HCT116 (cell line): Measurements from ENCODE around the gene WDR27. TPM values are rescaled to one million over a fixed set of nuclear protein-coding genes. Genes with fewer than 3 reads are reported as not detected.

Experiments
- ATAC-seq: fragments of 200-7000 bp; cut with Tn5 transposase; 2 replicates; pipeline ENCODE4 v1.9.1; 2020; ENCODE audit warnings: mild to moderate bottlenecking, moderate library complexity
- BruUV-seq: library from RNA; stranded (reverse); fragments of 400-500 nt; replicated peaks from 2 replicates; lab custom pipeline; 2021; lab: Mats Ljungman, UMichigan
- CTCF ChIA-PET: fragments of 300-600 bp; sonication (Branson Sonifier 250); formaldehyde crosslinking; loops from one replicate; lab custom pipeline; 2021; ENCODE audit warnings: antibody characterized with exemption; lab: Charles Lee
- POLR2A ChIA-PET: fragments of 300-600, 350-600 bp; sonication (Branson Sonifier 250); formaldehyde crosslinking; loops from one replicate; lab custom pipeline; 2021; ENCODE audit warnings: antibody characterized with exemption; lab: Charles Lee
- RAD21 ChIA-PET, 2 experiments: fragments of 300-600 bp; sonication (Branson Sonifier 250); formaldehyde crosslinking; loops; one replicate each; lab custom pipeline; 2023; ENCODE audit warnings: low total read pairs in 2 of 2; ENCODE audit not compliant: uncharacterized antibody in 2 of 2, unreplicated experiment in 2 of 2, low non-redundant PET in 1 of 2; lab: Charles Lee
- DNase-seq: peaks from one replicate; pipeline ENCODE4 v3.0.0-alpha.2; 2010; ENCODE audit warnings: low read depth, low spot score
- H2AFZ ChIP-seq: fragments of 200-600 bp; shearing (Covaris generic), sonication (generic); 2 replicates; pipeline ENCODE4 v1.6.1; 2017; ENCODE audit warnings: low read depth, mixed run types, mixed read lengths, antibody characterized with exemption, low read length; ENCODE audit not compliant: poor library complexity, severe bottlenecking
- H3K27ac ChIP-seq: 2 replicates; pipeline ENCODE4 v1.5.1; 2012; ENCODE audit warnings: low read depth, low read length
- H3K27me3 ChIP-seq: fragments of 200-600 bp; sonication (generic); 2 replicates; pipeline ENCODE4 v1.6.1; 2016; ENCODE audit warnings: mixed run types, low read length, mixed read lengths; ENCODE audit not compliant: insufficient read depth
- H3K36me3 ChIP-seq, 2 experiments: fragments of 200-500 bp in 1 of 2; fragments of 200-600 bp in 1 of 2; sonication (Bioruptor generic) in 1 of 2; sonication (generic) in 1 of 2; 2 replicates each; pipeline versions ENCODE4 v1.5.1 to v1.6.1; 2014 to 2016; ENCODE audit warnings: low read length in 2 of 2, inconsistent platforms in 1 of 2, mixed read lengths in 1 of 2, mixed run types in 1 of 2; ENCODE audit not compliant: insufficient read depth in 2 of 2, control insufficient read depth in 1 of 2
- H3K4me1 ChIP-seq, 2 experiments: fragments of 200-600 bp in 1 of 2; sonication (generic) in 1 of 2; 2 replicates each; pipeline versions ENCODE4 v1.5.1 to v1.6.1; 2012 to 2017; ENCODE audit warnings: low read length in 2 of 2, inconsistent platforms in 1 of 2, mild to moderate bottlenecking in 1 of 2, mixed read lengths in 1 of 2, mixed run types in 1 of 2, moderate library complexity in 1 of 2; ENCODE audit not compliant: insufficient read depth in 2 of 2, control insufficient read depth in 1 of 2
- H3K4me2 ChIP-seq: fragments of 200-600 bp; sonication (generic); 2 replicates; pipeline ENCODE4 v1.6.1; 2017; ENCODE audit warnings: mixed run types, low read length, mixed read lengths
- H3K4me3 ChIP-seq, 2 experiments: fragments of 200-600 bp in 1 of 2; sonication (generic) in 1 of 2; replicated peaks in 1 of 2; 2 replicates each; pipeline ENCODE4 v1.5.1; 2011 to 2016; ENCODE audit warnings: low read length in 2 of 2, control low read depth in 1 of 2, low read depth in 1 of 2, mild to moderate bottlenecking in 1 of 2, mixed read lengths in 1 of 2, mixed run types in 1 of 2
- H3K79me2 ChIP-seq: fragments of 200-600 bp; sonication (generic); 2 replicates; pipeline ENCODE4 v1.6.1; 2017; ENCODE audit warnings: mild to moderate bottlenecking, mixed run types, low read length, moderate library complexity, mixed read lengths; ENCODE audit not compliant: insufficient read depth
- H3K9ac ChIP-seq: fragments of 200-600 bp; sonication (generic); 2 replicates; pipeline ENCODE4 v1.6.1; 2016; ENCODE audit warnings: low read length, mixed read lengths
- H3K9me2 ChIP-seq: fragments of 200-600 bp; sonication (generic), shearing (Covaris generic); 2 replicates; pipeline ENCODE4 v1.6.1; 2017; ENCODE audit warnings: mixed run types, mild to moderate bottlenecking, moderate library complexity; ENCODE audit not compliant: insufficient read depth
- H3K9me3 ChIP-seq, 2 experiments: fragments of 200-500 bp in 1 of 2; fragments of 200-600 bp in 1 of 2; sonication (Bioruptor generic) in 1 of 2; sonication (generic) in 1 of 2; 2 replicates each; pipeline ENCODE4 v1.6.1; 2014 to 2017; ENCODE audit warnings: low read length in 2 of 2, mixed read lengths in 2 of 2, inconsistent platforms in 1 of 2, low read depth in 1 of 2, mild to moderate bottlenecking in 1 of 2, mixed run types in 1 of 2, moderate library complexity in 1 of 2; ENCODE audit not compliant: control insufficient read depth in 1 of 2, insufficient read depth in 1 of 2
- H4K20me1 ChIP-seq: fragments of 200-600 bp; sonication (generic), shearing (Covaris generic); 2 replicates; pipeline ENCODE4 v1.6.1; 2017; ENCODE audit warnings: mixed run types, mild to moderate bottlenecking, moderate library complexity; ENCODE audit not compliant: insufficient read depth
- CBX3 ChIP-seq: IDR thresholded peaks from 2 replicates; pipeline ENCODE4 v1.6.1; 2012; ENCODE audit warnings: low read depth
- CEBPB ChIP-seq: IDR thresholded peaks from 2 replicates; pipeline ENCODE4 v1.6.1; 2012; ENCODE audit warnings: low read depth
- EZH2phosphoT487 ChIP-seq: fragments of 200-600 bp; IDR thresholded peaks from 2 replicates; pipeline ENCODE4 v1.6.1; 2018; ENCODE audit warnings: antibody characterized with exemption, borderline replicate concordance
- FOSL1 ChIP-seq: IDR thresholded peaks from 2 replicates; pipeline ENCODE4 v1.6.1; 2012; ENCODE audit warnings: low read depth
- MAX ChIP-seq: IDR thresholded peaks from 2 replicates; pipeline ENCODE4 v1.6.1; 2012
- POLR2A ChIP-seq: IDR thresholded peaks from 2 replicates; pipeline ENCODE4 v1.7.0; 2011; ENCODE audit warnings: borderline replicate concordance; ENCODE audit not compliant: insufficient read depth, insufficient read length; ENCODE audit errors: extremely low read depth
- POLR2AphosphoS5 ChIP-seq: IDR thresholded peaks from 2 replicates; pipeline ENCODE4 v1.6.1; 2011; ENCODE audit warnings: mild to moderate bottlenecking, low read depth, low read length, moderate library complexity
- SP1 ChIP-seq: IDR thresholded peaks from 2 replicates; pipeline ENCODE4 v1.6.1; 2012; ENCODE audit warnings: low read depth
- ZBTB33 ChIP-seq: IDR thresholded peaks from 2 replicates; pipeline ENCODE4 v1.6.1; 2011; ENCODE audit warnings: mild to moderate bottlenecking, low read length, moderate library complexity; ENCODE audit not compliant: insufficient replicate concordance; ENCODE audit errors: extremely low read depth
- ZFX ChIP-seq: fragments of 450-650 bp; IDR thresholded peaks from 2 replicates; pipeline ENCODE4 v1.6.1; 2017
- intact Hi-C: fragments of 100-400 bp; cut with micrococcal nuclease; formaldehyde crosslinking; loops from 2 replicates; pipeline ENCODE4 v1.10.0; 2022
- total RNA-seq: library from RNA; stranded (reverse); gene quantifications from one replicate; pipeline ENCODE4 v1.2.1, GENCODE V29; 2021; ENCODE audit not compliant: unreplicated experiment

The WDR27 gene
- total RNA-seq, 1 experiment from 2014 or later, result 60.6 TPM

- H3K4me3 ChIP-seq, result no peak overlapping the region
- H4K20me1 ChIP-seq, result no peaks in the 10 kb centered on the region
- no peak overlapping the region for H3K27ac ChIP-seq
- no TSS peak for BruUV-seq
- ATAC-seq, result no peak
- no peaks in the 10 kb centered on the region for H3K27me3 ChIP-seq
- H3K79me2 ChIP-seq, result no peaks in the 10 kb centered on the region
- H3K4me2 ChIP-seq, result no peak overlapping the region
- DNase-seq, result no peak
- ChIA-PET CTCF (no interaction called here), POLR2A (no interaction called here), RAD21 (no interaction called here)
- H3K9me3 ChIP-seq, result no peaks in the 10 kb centered on the region
- TF ChIP-seq ZBTB33 (no peak), CEBPB (no peak), MAX (no peak), FOSL1 (no peak), CBX3 (no peak), EZH2phosphoT487 (no peak), POLR2AphosphoS5 (no peak)
- TF ChIP-seq, all 23 proteins: peak for 0
- intact Hi-C loops, result no loop called here
- Histone ChIP-seq H3K9me2 (no peaks in the 10 kb centered on the region), H3K9ac (no peak overlapping the region), H3K4me1 (no peaks in the 10 kb centered on the region), H3K36me3 (0 out of 4 replicates have a peak, but pooled peaks cover 0 to 7% of the 10 kb centered on the region in 2 experiments), H2AFZ (no peak overlapping the region)
Observed at GRCh38 chr6:169635345-169635744, 66.5 kb downstream of the WDR27 start.

- intact Hi-C loops, result no loop called here
- H3K9ac ChIP-seq, result no peak overlapping the region
- no peaks in the 10 kb centered on the region for H3K79me2 ChIP-seq
- ChIA-PET CTCF (no interaction called here), POLR2A (no interaction called here), RAD21 (no interaction called here)
- TF ChIP-seq POLR2A (no peak), ZFX (no peak), POLR2AphosphoS5 (no peak), SP1 (no peak), CBX3 (no peak)
- H3K4me2 ChIP-seq, result no peak overlapping the region
- no peak overlapping the region for H2AFZ ChIP-seq
- no peak overlapping the region for H3K27ac ChIP-seq
- no peaks in the 10 kb centered on the region for H4K20me1 ChIP-seq
- ATAC-seq (no peak), DNase-seq (no peak)
- H3K27me3 ChIP-seq, result no peaks in the 10 kb centered on the region
- no TSS peak for BruUV-seq
- H3K9me2 ChIP-seq, result no peaks in the 10 kb centered on the region
- H3K9me3 ChIP-seq, result no peaks in the 10 kb centered on the region
- H3K4me3 ChIP-seq, result no peak overlapping the region
- no peaks in the 10 kb centered on the region for H3K4me1 ChIP-seq
- H3K36me3 ChIP-seq, result 0 out of 4 replicates have a peak, but pooled peaks cover 0 to 7% of the 10 kb centered on the region in 2 experiments
Observed at GRCh38 chr6:169632841-169633240, 69.0 kb downstream of the WDR27 start.
